ENCODE results near the gene PPP2R1B. TPM values are rescaled to one million over a fixed set of nuclear protein-coding genes. Genes with fewer than 3 reads are reported as not detected.

PPP2R1B gene
- total and polyA plus RNA-seq, 2 donors (not counting 3 experiments of a cell fraction or from before 2014, with no cell fraction given): 18.0 to 50.8 TPM

GRCh38 chr11:111734101-111734953 lies 31.9 kb downstream of the PPP2R1B start:
- peak overlapping the region; percentile 85 for H3K27ac ChIP-seq (ENCODE audit: insufficient read depth, low read depth, low read length)
- H3K4me3 ChIP-seq (replicated peaks in 1 of 3; ENCODE audit: insufficient read depth in 1 of 3, low read depth in 1 of 3, low read length in 3 of 3): no peak overlapping the region
- H3K4me2 ChIP-seq (ENCODE audit: insufficient read depth, low read length): peak overlapping the region; percentile 34
- H2AFZ ChIP-seq (ENCODE audit: low read depth, low read length): no peak overlapping the region
- no peaks in the 10 kb centered on the region for H4K20me1 ChIP-seq (replicated peaks; ENCODE audit: control insufficient read depth, extremely low read depth, insufficient read depth, low read length)
- H3K9me1 ChIP-seq (replicated peaks; ENCODE audit: control insufficient read depth, extremely low read depth, insufficient read depth, low read length): no peaks in the 10 kb centered on the region
- CTCF ChIA-PET: interaction anchor here (0.8 to 3.3 kb wide), 10 partner anchors 16 to 137 kb away, joined by 3 to 35 read pairs (median 4); partner anchors contain the start of genes ALG9 and PPP2R1B
- no peaks in the 10 kb centered on the region for H3K9me3 ChIP-seq (replicated peaks; ENCODE audit: control insufficient read depth, insufficient read depth, low read length)
- TF ChIP-seq EZH2 (IDR thresholded peaks at IDR 0.05; ENCODE audit: borderline replicate concordance, low read depth, low read length, severe bottlenecking) (no peak), CTCF (IDR thresholded peaks at IDR 0.05; ENCODE audit: extremely low read depth in 1 of 2, insufficient read depth in 1 of 2, low read depth in 1 of 2, low read length in 2 of 2) (no peak), JUN (IDR thresholded peaks at IDR 0.05; ENCODE audit: borderline replicate concordance, insufficient read depth, insufficient read length, low read depth) (no peak), FOS (IDR thresholded peaks at IDR 0.05; ENCODE audit: borderline replicate concordance, insufficient read depth, low read length) (no peak), GATA2 (IDR thresholded peaks at IDR 0.05; ENCODE audit: insufficient read depth, insufficient read length, low read depth, low read length) (no peak), MYC (IDR thresholded peaks at IDR 0.05; ENCODE audit: low read depth, low read length) (no peak), POLR2A (IDR thresholded peaks at IDR 0.05; ENCODE audit: low read depth, low read length) (no peak), POLR2AphosphoS5 (IDR thresholded peaks at IDR 0.05; ENCODE audit: insufficient read depth, low read depth, low read length) (no peak)
- TF ChIP-seq, protein P1, sequence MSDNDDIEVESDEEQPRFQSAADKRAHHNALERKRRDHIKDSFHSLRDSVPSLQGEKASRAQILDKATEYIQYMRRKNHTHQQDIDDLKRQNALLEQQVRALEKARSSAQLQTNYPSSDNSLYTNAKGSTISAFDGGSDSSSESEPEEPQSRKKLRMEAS (IDR thresholded peaks at IDR 0.05; ENCODE audit: insufficient read depth, insufficient read length): no peak
- H3K27me3 ChIP-seq (ENCODE audit: control insufficient read depth in 2 of 2, insufficient read depth in 2 of 2, low read length in 2 of 2): no peaks in the 10 kb centered on the region
- dilution Hi-C loops (cut with MboI; ENCODE audit: extremely low pct_ligation_motif_present, low sequenced_read_pairs): no loop called here
- POLR2A ChIA-PET: interaction anchor here (1.0 to 1.2 kb wide), 2 partner anchors 32 kb away, joined by 5 read pairs; partner anchors contain the start of gene PPP2R1B
- H3K36me3 ChIP-seq (ENCODE audit: control insufficient read depth in 2 of 2, extremely low read depth in 1 of 2, insufficient read depth in 2 of 2, low read length in 2 of 2): no peaks in the 10 kb centered on the region
- BruUV-seq (replicated peaks): no TSS peak
- no peaks in the 10 kb centered on the region for H3K79me2 ChIP-seq (ENCODE audit: control insufficient read depth, insufficient read depth, low read length)
- peak; percentile 30 for DNase-seq (ENCODE audit: low read depth, low spot score)
- peak overlapping the region; percentile 53 for H3K9ac ChIP-seq (replicated peaks; ENCODE audit: extremely low read depth, insufficient read depth, low read length)
- FAIRE-seq: peak; percentile 12
- intact Hi-C loops (cut with micrococcal nuclease): no loop called here
- H3K4me1 ChIP-seq (ENCODE audit: control insufficient read depth, extremely low read depth, insufficient read depth, low read length): peaks cover 69% of the 10 kb centered on the region
